ENCODE measurements around the gene RNF207. TPM values are rescaled to one million over a fixed set of nuclear protein-coding genes. Genes with fewer than 3 reads are reported as not detected.

The RNF207 gene
- total and polyA plus RNA-seq, 2 of the 13 experiments (the other 11 are each of a cell fraction or from before 2014, with no cell fraction given): 9.8 to 15.9 TPM

GRCh38 chr1:6245086-6245868 is 39.4 kb downstream of the RNF207 start (continued):
- TF ChIP-seq ZNF3 (CRISPR knock-in tag; IDR thresholded peaks at IDR 0.05): peak; percentile 59; the same call in 1 of the 2 replicates
- TF ChIP-seq FOXO4 (CRISPR knock-in tag; conservative IDR thresholded peaks at IDR 0.05): peak; percentile 99
- TF ChIP-seq HNF1B (CRISPR knock-in tag; IDR thresholded peaks at IDR 0.05): peak; percentile 52; the same call in 1 of the 2 replicates
- TF ChIP-seq HMG20B (CRISPR knock-in tag; conservative IDR thresholded peaks at IDR 0.05): peak; percentile 92
- TF ChIP-seq ZNF530 (CRISPR knock-in tag; IDR thresholded peaks at IDR 0.05; ENCODE audit: low read depth): peak; percentile 79; the same call in 1 of the 2 replicates
- peak; percentile 77 for TF ChIP-seq BCL6 (CRISPR knock-in tag; IDR thresholded peaks at IDR 0.05)
- peak; percentile 86 for TF ChIP-seq ZNF703 (CRISPR knock-in tag; IDR thresholded peaks at IDR 0.05; ENCODE audit: borderline replicate concordance)
- peak; percentile 96 for TF ChIP-seq PRDM4 (CRISPR knock-in tag; IDR thresholded peaks at IDR 0.05; ENCODE audit: borderline replicate concordance)
- peak; percentile 98; the same call in 1 of the 2 replicates for TF ChIP-seq ZNF367 (CRISPR knock-in tag; IDR thresholded peaks at IDR 0.05; ENCODE audit: borderline replicate concordance)
- peak; percentile 56 for TF ChIP-seq HNRNPLL (IDR thresholded peaks at IDR 0.05; ENCODE audit: low read depth, low read length, poor library complexity, severe bottlenecking)
- peak; percentile 99 for TF ChIP-seq ZNF891 (CRISPR knock-in tag; IDR thresholded peaks at IDR 0.05)
- TF ChIP-seq SNAPC2 (CRISPR knock-in tag; IDR thresholded peaks at IDR 0.05): peak; percentile 91
- peak; percentile 99 for TF ChIP-seq SALL2 (CRISPR knock-in tag; IDR thresholded peaks at IDR 0.05)
- peak; percentile 97 for TF ChIP-seq HBP1 (CRISPR knock-in tag; IDR thresholded peaks at IDR 0.05; ENCODE audit: low read depth)
- TF ChIP-seq HOXD1 (CRISPR knock-in tag; IDR thresholded peaks at IDR 0.05): peak; percentile 98
- no peak for TF ChIP-seq RFX1 (IDR thresholded peaks at IDR 0.05)
- TF ChIP-seq KDM2A (CRISPR knock-in tag; IDR thresholded peaks at IDR 0.05; ENCODE audit: borderline replicate concordance, low read depth): peak; percentile 97
- peak; percentile 100 for TF ChIP-seq ERF (CRISPR knock-in tag; IDR thresholded peaks at IDR 0.05)
- peak; percentile 99 for TF ChIP-seq IRF9 (CRISPR knock-in tag; IDR thresholded peaks at IDR 0.05; ENCODE audit: borderline replicate concordance)
- TF ChIP-seq DRAP1 (CRISPR knock-in tag; IDR thresholded peaks at IDR 0.05): peak; percentile 69
- peak; percentile 97 for TF ChIP-seq ZBTB7B (CRISPR knock-in tag; IDR thresholded peaks at IDR 0.05)
